H9 (cell line): Measurements from ENCODE around the gene TRMT1. TPM values are rescaled to one million over a fixed set of nuclear protein-coding genes. Genes with fewer than 3 reads are reported as not detected.

Experiments used
- DNase-seq: peaks from one replicate; pipeline ENCODE4 v3.0.0-alpha.2; 2017
- H2AFZ ChIP-seq: one replicate; pipeline ENCODE4 v1.6.1; 2013; ENCODE audit warnings: mild to moderate bottlenecking, low read length, control low read depth, moderate library complexity
- H2AK5ac ChIP-seq: 2 replicates; pipeline ENCODE4 v1.6.1; 2013; ENCODE audit warnings: low read length, control low read depth, mixed read lengths; ENCODE audit not compliant: insufficient read length
- H2BK120ac ChIP-seq: one replicate; pipeline ENCODE4 v1.6.1; 2013; ENCODE audit warnings: low read depth, mild to moderate bottlenecking, low read length, control low read depth, inconsistent platforms; ENCODE audit not compliant: poor library complexity, severe bottlenecking
- H2BK12ac ChIP-seq: 2 replicates; pipeline ENCODE4 v1.6.1; 2013; ENCODE audit warnings: low read length, control low read depth, mixed read lengths, low read depth; ENCODE audit not compliant: insufficient read length
- H2BK15ac ChIP-seq: 2 replicates; pipeline ENCODE4 v1.6.1; 2013; ENCODE audit warnings: low read depth, low read length, control low read depth
- H2BK20ac ChIP-seq: one replicate; pipeline ENCODE4 v1.6.1; 2013; ENCODE audit warnings: low read depth, mild to moderate bottlenecking, low read length, control low read depth, inconsistent platforms; ENCODE audit not compliant: poor library complexity, severe bottlenecking
- H2BK5ac ChIP-seq: 2 replicates; pipeline ENCODE4 v1.6.1; 2013; ENCODE audit warnings: low read length, control low read depth, mixed read lengths; ENCODE audit not compliant: insufficient read length
- H3K14ac ChIP-seq: 2 replicates; pipeline ENCODE4 v1.6.1; 2013; ENCODE audit warnings: low read length, control low read depth; ENCODE audit not compliant: insufficient read depth
- H3K18ac ChIP-seq: 2 replicates; pipeline ENCODE4 v1.6.1; 2013; ENCODE audit warnings: low read depth, mild to moderate bottlenecking, mixed read lengths, low read length, control low read depth; ENCODE audit not compliant: insufficient read length
- H3K23ac ChIP-seq: 2 replicates; pipeline ENCODE4 v1.6.1; 2013; ENCODE audit warnings: low read length, control low read depth, mixed read lengths, low read depth; ENCODE audit not compliant: insufficient read length
- H3K23me2 ChIP-seq: 2 replicates; pipeline ENCODE4 v1.6.1; 2013; ENCODE audit warnings: low read depth, mild to moderate bottlenecking, mixed read lengths, low read length, control low read depth; ENCODE audit not compliant: insufficient read length, poor library complexity, severe bottlenecking
- H3K27ac ChIP-seq: 2 replicates; pipeline ENCODE4 v1.5.1; 2013; ENCODE audit warnings: low read length, control low read depth, mixed read lengths, low read depth; ENCODE audit not compliant: insufficient read length
- H3K27me3 ChIP-seq: 2 replicates; pipeline ENCODE4 v1.6.1; 2013; ENCODE audit warnings: low read length, control low read depth, inconsistent platforms; ENCODE audit not compliant: insufficient read depth
- H3K4ac ChIP-seq: 2 replicates; pipeline ENCODE4 v1.6.1; 2013; ENCODE audit warnings: low read depth, mild to moderate bottlenecking, control low read depth, inconsistent platforms, low read length, moderate library complexity
- H3K4me1 ChIP-seq: 2 replicates; pipeline ENCODE4 v1.6.1; 2013; ENCODE audit warnings: low read length, control low read depth, inconsistent platforms; ENCODE audit not compliant: insufficient read depth
- H3K4me2 ChIP-seq: 2 replicates; pipeline ENCODE4 v1.6.1; 2013; ENCODE audit warnings: low read length, control low read depth, mixed read lengths; ENCODE audit not compliant: insufficient read length, insufficient read depth
- H3K56ac ChIP-seq: 2 replicates; pipeline ENCODE4 v1.6.1; 2013; ENCODE audit warnings: low read depth, mild to moderate bottlenecking, mixed read lengths, low read length, control low read depth; ENCODE audit not compliant: insufficient read length
- H3K79me1 ChIP-seq: 2 replicates; pipeline ENCODE4 v1.6.1; 2013; ENCODE audit warnings: low read depth, mild to moderate bottlenecking, moderate library complexity, low read length, control low read depth, inconsistent platforms; ENCODE audit not compliant: insufficient read depth, poor library complexity, severe bottlenecking
- H3K79me2 ChIP-seq: 2 replicates; pipeline ENCODE4 v1.6.1; 2013; ENCODE audit warnings: low read length, control low read depth, inconsistent platforms; ENCODE audit not compliant: insufficient read depth
- H3K9ac ChIP-seq: 2 replicates; pipeline ENCODE4 v1.6.1; 2013; ENCODE audit warnings: low read length, control low read depth, mixed read lengths; ENCODE audit not compliant: insufficient read length; ENCODE audit errors: extremely low read depth
- H3K9me3 ChIP-seq: one replicate; pipeline ENCODE4 v1.6.1; 2013; ENCODE audit warnings: low read depth, low read length, inconsistent platforms; ENCODE audit not compliant: control insufficient read depth
- H3T11ph ChIP-seq: one replicate; pipeline ENCODE4 v1.6.1; 2013; ENCODE audit warnings: mild to moderate bottlenecking, low read length, control low read depth, inconsistent platforms
- H4K20me1 ChIP-seq: one replicate; pipeline ENCODE4 v1.6.1; 2013; ENCODE audit not compliant: control insufficient read depth, insufficient read length, insufficient read depth
- H4K5ac ChIP-seq: 2 replicates; pipeline ENCODE4 v1.6.1; 2013; ENCODE audit warnings: low read depth, mild to moderate bottlenecking, mixed read lengths, low read length, control low read depth; ENCODE audit not compliant: insufficient read length
- H4K8ac ChIP-seq: replicated peaks from 2 replicates; pipeline ENCODE4 v1.6.1; 2013; ENCODE audit warnings: low read length, control low read depth, mixed read lengths, low read depth; ENCODE audit not compliant: insufficient read length
- H4K91ac ChIP-seq: 2 replicates; pipeline ENCODE4 v1.6.1; 2013; ENCODE audit warnings: low read depth, mild to moderate bottlenecking, moderate library complexity, mixed read lengths, low read length, control low read depth; ENCODE audit not compliant: insufficient read length
- H3K27ac Mint-ChIP-seq, 3 experiments: 2 replicates in 2 of 3; 3 replicates in 1 of 3; pipeline ENCODE4 v1.8.0; 2020 to 2021; ENCODE audit warnings: mixed read lengths in 3 of 3, mild to moderate bottlenecking in 1 of 3, moderate library complexity in 1 of 3
- H3K27me3 Mint-ChIP-seq: 2 replicates; pipeline ENCODE4 v1.8.0; 2021; ENCODE audit warnings: low read depth, mild to moderate bottlenecking, moderate library complexity, mixed read lengths
- H3K36me3 Mint-ChIP-seq, 3 experiments: 2 replicates in 2 of 3; 3 replicates in 1 of 3; pipeline ENCODE4 v1.8.0; 2020 to 2021; ENCODE audit warnings: low read depth in 3 of 3, mixed read lengths in 3 of 3; ENCODE audit not compliant: insufficient read depth in 1 of 3
- H3K4me1 Mint-ChIP-seq, 2 experiments: 2 replicates each; pipeline ENCODE4 v1.8.0; 2020; ENCODE audit warnings: mixed read lengths in 2 of 2
- H3K4me3 Mint-ChIP-seq, 2 experiments: 2 replicates in 1 of 2; 3 replicates in 1 of 2; pipeline ENCODE4 v1.8.0; 2020 to 2021; ENCODE audit warnings: mild to moderate bottlenecking in 2 of 2, mixed read lengths in 2 of 2, moderate library complexity in 1 of 2
- H3K9me3 Mint-ChIP-seq, 2 experiments: 2 replicates in 1 of 2; 3 replicates in 1 of 2; pipeline ENCODE4 v1.8.0; 2020; ENCODE audit warnings: mild to moderate bottlenecking in 2 of 2, mixed read lengths in 2 of 2, moderate library complexity in 1 of 2
- WGBS: extraction: QIAGEN DNeasy Blood & Tissue Kit; methylation state at CpG from one replicate; pipeline ENCODE4 v1.1.7; 2013; ENCODE audit warnings: missing lambda C conversion rate, low lambda C conversion rate, mixed read lengths; ENCODE audit not compliant: insufficient read length; ENCODE audit errors: extremely low coverage; 5-methylcytosine and 5-hydroxymethylcytosine counted together
- total RNA-seq: library from RNA; stranded (reverse); gene quantifications from 2 replicates; pipeline ENCODE4 v1.2.1, GENCODE V29; 2021
- TF ChIP-seq, protein P1 (sequence below): fragments of 200-600 bp; sonication (generic); conservative IDR thresholded peaks from 3 replicates; pipeline ENCODE4 v1.8.0; 2021; ENCODE audit warnings: antibody characterized with exemption, mild to moderate bottlenecking

The TRMT1 gene
- total RNA-seq, 1 experiment from 2014 or later, result 95.7 TPM

DNA sequence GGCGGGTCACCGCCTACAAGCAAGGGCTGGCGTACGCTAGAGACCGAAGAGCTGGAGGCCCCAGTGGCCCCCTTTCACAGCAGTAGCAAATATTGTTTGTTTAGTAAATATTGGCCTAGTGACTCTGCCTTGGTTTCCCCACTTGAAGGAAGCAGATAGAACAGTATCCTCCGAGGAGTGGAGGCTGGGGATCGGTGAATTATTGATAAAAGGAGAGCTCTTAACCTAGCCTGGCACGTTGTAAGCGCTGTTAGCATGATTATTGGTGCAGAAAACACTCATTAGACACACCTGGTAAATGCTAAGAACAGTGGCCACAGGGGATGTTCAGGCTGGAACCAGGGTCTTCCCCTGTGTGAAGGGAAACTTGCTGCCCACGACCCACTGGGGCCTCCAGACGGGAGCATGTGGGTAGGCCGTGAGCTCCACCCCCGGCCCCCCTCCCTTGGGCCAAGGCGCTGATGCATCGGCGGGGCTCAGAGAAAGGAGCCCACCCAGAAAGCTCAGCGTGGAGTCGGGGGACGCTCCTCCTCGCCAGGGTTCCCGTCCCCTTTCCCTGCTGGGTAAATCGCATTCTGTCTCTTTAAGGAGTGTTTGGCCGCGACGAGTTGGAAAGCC lies 35.9 kb upstream of the TRMT1 start:
- Histone ChIP-seq H2AK5ac (no peak overlapping the region), H2BK5ac (no peak overlapping the region), H3K56ac (peak overlapping the region; percentile 15), H4K8ac (no peak overlapping the region), H4K5ac (peak overlapping the region; percentile 4), H3K4ac (peak overlapping the region; percentile 95; the same call in 1 of the 2 replicates), H3K23ac (no peak overlapping the region), H3K9me3 (no peaks in the 10 kb centered on the region), H4K20me1 (no peaks in the 10 kb centered on the region), H3K18ac (peak overlapping the region; percentile 96), H2BK15ac (no peak overlapping the region), H3K9ac (peak overlapping the region; percentile 90), H3K27me3 (no peaks in the 10 kb centered on the region), H3K4me1 (no peaks in the 10 kb centered on the region; the same call in 1 of the 2 replicates), H3K14ac (peak overlapping the region; percentile 85; the same call in 1 of the 2 replicates), H2BK120ac (peak overlapping the region; percentile 97), H2BK12ac (no peak overlapping the region), H3T11ph (peak overlapping the region; percentile 69), H3K79me2 (peaks cover 17% of the 10 kb centered on the region; the same call in 1 of the 2 replicates), H3K27ac (peak overlapping the region; percentile 89), H2BK20ac (no peak overlapping the region), H4K91ac (peak overlapping the region; percentile 87), H3K4me2 (peak overlapping the region; percentile 78), H3K79me1 (no peaks in the 10 kb centered on the region), H3K23me2 (peaks cover 22% of the 10 kb centered on the region), H2AFZ (no peak overlapping the region)
- peaks cover 8 to 9% of the 10 kb centered on the region in 2 experiments; a peak in 3 of 5 replicates for H3K9me3 Mint-ChIP-seq
- peak overlapping the region; percentile 96 to 97 for H3K4me3 Mint-ChIP-seq
- H3K27ac Mint-ChIP-seq, result peak overlapping the region; percentile 98 to 100 (median 99)
- no peak for DNase-seq
- TF ChIP-seq, protein P1, sequence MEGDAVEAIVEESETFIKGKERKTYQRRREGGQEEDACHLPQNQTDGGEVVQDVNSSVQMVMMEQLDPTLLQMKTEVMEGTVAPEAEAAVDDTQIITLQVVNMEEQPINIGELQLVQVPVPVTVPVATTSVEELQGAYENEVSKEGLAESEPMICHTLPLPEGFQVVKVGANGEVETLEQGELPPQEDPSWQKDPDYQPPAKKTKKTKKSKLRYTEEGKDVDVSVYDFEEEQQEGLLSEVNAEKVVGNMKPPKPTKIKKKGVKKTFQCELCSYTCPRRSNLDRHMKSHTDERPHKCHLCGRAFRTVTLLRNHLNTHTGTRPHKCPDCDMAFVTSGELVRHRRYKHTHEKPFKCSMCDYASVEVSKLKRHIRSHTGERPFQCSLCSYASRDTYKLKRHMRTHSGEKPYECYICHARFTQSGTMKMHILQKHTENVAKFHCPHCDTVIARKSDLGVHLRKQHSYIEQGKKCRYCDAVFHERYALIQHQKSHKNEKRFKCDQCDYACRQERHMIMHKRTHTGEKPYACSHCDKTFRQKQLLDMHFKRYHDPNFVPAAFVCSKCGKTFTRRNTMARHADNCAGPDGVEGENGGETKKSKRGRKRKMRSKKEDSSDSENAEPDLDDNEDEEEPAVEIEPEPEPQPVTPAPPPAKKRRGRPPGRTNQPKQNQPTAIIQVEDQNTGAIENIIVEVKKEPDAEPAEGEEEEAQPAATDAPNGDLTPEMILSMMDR, result no peak
- H3K27me3 Mint-ChIP-seq, result peaks cover 12% of the 10 kb centered on the region
- H3K4me1 Mint-ChIP-seq, result peaks cover 20 to 25% of the 10 kb centered on the region in 2 experiments
- no CpG with 5 or more reads among the region's 25 CpGs for WGBS
- peaks cover 14 to 21% (median 18%) of the 10 kb centered on the region in 3 experiments for H3K36me3 Mint-ChIP-seq
